NB4 (cell line): ENCODE results near the gene SPANXN2.

ENCODE experiments used
- DNase-seq: peaks from one replicate; pipeline ENCODE4 v3.0.0; 2010; ENCODE audit warnings: low read depth
- H3K4me3 ChIP-seq: one replicate; pipeline ENCODE4 v1.5.1; 2011; ENCODE audit warnings: mild to moderate bottlenecking, low read depth, low read length, moderate library complexity
- CTCF ChIP-seq: IDR thresholded peaks from one replicate; pipeline ENCODE4 v1.5.1; 2012; ENCODE audit warnings: low read depth, low read length
- MAX ChIP-seq: IDR thresholded peaks from 2 replicates; pipeline ENCODE4 v1.6.1; 2011; ENCODE audit warnings: low read depth, low read length
- MYC ChIP-seq: IDR thresholded peaks from 2 replicates; pipeline ENCODE4 v1.6.1; 2011; ENCODE audit warnings: low read depth, low read length
- POLR2A ChIP-seq: IDR thresholded peaks from 2 replicates; pipeline ENCODE4 v1.6.1; 2011; ENCODE audit warnings: mild to moderate bottlenecking; ENCODE audit not compliant: insufficient read length; ENCODE audit errors: extremely low read depth

SPANXN2 gene

DNA sequence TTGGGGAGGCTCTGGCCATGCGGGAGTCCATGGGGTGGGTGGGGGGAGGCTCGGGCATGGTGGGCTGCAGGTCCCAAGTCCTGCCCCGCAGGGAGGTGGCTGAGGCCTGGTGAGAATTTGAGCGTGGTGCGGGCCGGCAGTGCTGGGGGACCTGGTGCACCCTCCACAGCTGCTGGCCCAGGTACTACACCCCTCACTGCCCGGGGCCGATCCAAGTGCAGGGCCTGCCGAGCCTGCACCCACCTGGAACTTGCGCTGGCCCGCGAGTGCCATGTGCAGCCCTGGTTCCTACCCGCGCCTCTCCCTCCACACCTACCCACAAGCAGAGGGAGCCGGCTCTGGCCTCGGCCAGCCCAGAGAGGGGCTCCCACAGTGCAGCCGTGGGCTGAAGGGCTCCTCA, 5.7 kb upstream of the SPANXN2 start:
- no peak for DNase-seq
- no peak for TF ChIP-seq MYC
- no peak overlapping the region for H3K4me3 ChIP-seq

DNA sequence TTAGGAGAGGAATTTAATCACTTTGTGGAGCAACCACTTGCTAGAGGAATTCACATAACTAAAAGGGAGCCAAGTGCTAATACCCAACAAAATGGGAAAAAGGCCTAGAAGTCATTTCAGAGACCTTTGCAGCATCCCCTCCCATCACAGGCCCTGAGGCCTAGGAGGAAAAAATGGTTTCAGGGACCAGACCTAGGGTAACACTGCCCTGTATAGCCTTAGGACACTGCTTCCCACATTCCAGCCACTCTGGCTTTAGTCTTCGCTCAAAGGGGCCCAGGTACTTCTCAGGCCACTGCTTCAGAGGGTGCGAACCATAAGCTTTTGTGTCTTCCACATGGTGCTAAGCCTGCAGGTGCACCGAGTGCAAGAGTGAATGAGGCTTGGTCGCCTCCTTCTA, 19.1 kb downstream of the SPANXN2 start:
- DNase-seq = no peak
- TF ChIP-seq POLR2A (no peak), MYC (no peak), CTCF (no peak), MAX (no peak)
- no peak overlapping the region for H3K4me3 ChIP-seq

DNA sequence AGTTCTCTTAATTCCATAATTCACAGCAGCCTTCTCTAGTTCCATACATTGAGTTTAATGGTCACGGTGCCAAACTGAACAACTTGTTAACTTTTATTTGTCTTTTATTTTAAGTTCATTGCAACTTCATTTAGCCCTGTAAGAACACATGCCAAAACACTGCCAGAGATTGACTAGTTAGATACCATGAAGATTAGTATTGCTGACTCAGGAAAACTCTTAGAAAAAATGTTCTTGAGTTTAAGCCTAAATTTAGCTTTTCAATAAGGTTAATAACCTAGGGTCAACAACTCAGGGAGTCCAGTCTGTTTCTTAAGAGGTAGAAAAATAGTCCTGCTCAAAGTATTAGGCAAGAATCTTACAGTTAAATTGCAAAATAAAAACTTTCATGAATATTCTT, 25.7 kb downstream of the SPANXN2 start:
- DNase-seq = no peak
- no peak overlapping the region for H3K4me3 ChIP-seq
- TF ChIP-seq MYC (no peak), MAX (no peak), CTCF (no peak), POLR2A (no peak)

DNA sequence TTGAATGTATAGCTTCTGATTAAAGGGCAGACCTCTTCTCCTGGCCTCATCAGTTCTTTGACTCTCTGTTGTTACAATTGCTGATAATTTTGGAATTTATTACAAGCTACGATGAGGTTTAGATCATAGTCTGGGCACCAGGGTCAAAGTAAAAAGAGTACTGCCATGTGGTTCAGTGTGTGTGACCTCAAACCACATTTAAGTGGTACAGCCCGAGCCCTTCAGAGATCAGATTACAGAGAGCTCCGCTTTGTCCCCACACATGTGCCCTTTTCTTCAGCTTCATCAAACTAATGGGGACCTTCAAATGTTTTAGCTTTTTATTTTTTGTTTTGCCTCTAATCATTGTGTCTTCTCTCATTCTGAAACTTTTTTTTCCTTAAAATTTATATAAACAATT, 37.1 kb downstream of the SPANXN2 start:
- no peak overlapping the region for H3K4me3 ChIP-seq
- no peak for TF ChIP-seq MAX
- TF ChIP-seq POLR2A = no peak
- no peak for TF ChIP-seq MYC
- TF ChIP-seq CTCF = no peak
- DNase-seq = no peak

GRCh38 chrX:143674926-143675325, 45.6 kb downstream of the SPANXN2 start:
- H3K4me3 ChIP-seq = no peak overlapping the region
- no peak for TF ChIP-seq POLR2A
- TF ChIP-seq MAX = no peak
- no peak for TF ChIP-seq MYC
- no peak for TF ChIP-seq CTCF
- no peak for DNase-seq

GRCh38 chrX:143669395-143669794, 51.2 kb downstream of the SPANXN2 start:
- H3K4me3 ChIP-seq = no peak overlapping the region
- DNase-seq = peak; percentile 15
- no peak for TF ChIP-seq CTCF
- no peak for TF ChIP-seq POLR2A
- TF ChIP-seq MYC = no peak
- TF ChIP-seq MAX = no peak
